Type B pancreatic cell (in vitro differentiated cells): ENCODE measurements around the gene ZC3H18. TPM values are rescaled to one million over a fixed set of nuclear protein-coding genes. Genes with fewer than 3 reads are reported as not detected.

Source experiments
- DNase-seq: peaks from one replicate; pipeline ENCODE4 v3.0.0; 2021; ENCODE audit warnings: mixed read lengths; ENCODE audit not compliant: unreplicated experiment; ENCODE audit errors: extremely low spot score
- H3K27ac Mint-ChIP-seq: 2 replicates; pipeline ENCODE4 v1.8.0; 2021; ENCODE audit warnings: mild to moderate bottlenecking, mixed read lengths
- H3K27me3 Mint-ChIP-seq: 2 replicates; pipeline ENCODE4 v1.8.0; 2021; ENCODE audit warnings: mixed read lengths
- H3K36me3 Mint-ChIP-seq: 2 replicates; pipeline ENCODE4 v1.8.0; 2021; ENCODE audit warnings: mixed read lengths
- H3K4me1 Mint-ChIP-seq: one replicate; pipeline ENCODE4 v1.8.0; 2021; ENCODE audit warnings: mixed read lengths; ENCODE audit not compliant: unreplicated experiment
- H3K4me3 Mint-ChIP-seq: 2 replicates; pipeline ENCODE4 v1.8.0; 2021; ENCODE audit warnings: mild to moderate bottlenecking, mixed read lengths
- H3K9me3 Mint-ChIP-seq: 2 replicates; pipeline ENCODE4 v1.8.0; 2021; ENCODE audit warnings: mixed read lengths
- CTCF ChIP-seq: fragments of 200-600 bp; sonication (generic); conservative IDR thresholded peaks from 2 replicates; pipeline ENCODE4 v1.5.0; 2021; ENCODE audit warnings: antibody characterized with exemption, mild to moderate bottlenecking
- total RNA-seq: library from RNA; stranded (reverse); gene quantifications from 2 replicates; pipeline ENCODE4 v1.2.1, GENCODE V29; 2021; ENCODE audit warnings: low replicate concordance

The ZC3H18 gene
- total RNA-seq, 1 donor from 2014 or later: 70.2 TPM

GRCh38 chr16:88593910-88594309 is 23.7 kb downstream of the ZC3H18 start:
- H3K9me3 Mint-ChIP-seq: no peaks in the 10 kb centered on the region
- no peaks in the 10 kb centered on the region for H3K4me1 Mint-ChIP-seq
- no peak for DNase-seq
- H3K27me3 Mint-ChIP-seq: no peaks in the 10 kb centered on the region
- no peak for TF ChIP-seq CTCF
- H3K27ac Mint-ChIP-seq: no peak overlapping the region
- peaks cover 20% of the 10 kb centered on the region for H3K36me3 Mint-ChIP-seq
- H3K4me3 Mint-ChIP-seq: no peak overlapping the region

- Mint-ChIP-seq H3K27ac (no peak overlapping the region), H3K27me3 (no peaks in the 10 kb centered on the region), H3K9me3 (no peaks in the 10 kb centered on the region), H3K4me3 (no peak overlapping the region), H3K4me1 (no peaks in the 10 kb centered on the region), H3K36me3 (peaks cover 14% of the 10 kb centered on the region)
- no peak for TF ChIP-seq CTCF
- no peak for DNase-seq
Measured at GRCh38 chr16:88595101-88595500, 24.9 kb downstream of the ZC3H18 start.

DNA sequence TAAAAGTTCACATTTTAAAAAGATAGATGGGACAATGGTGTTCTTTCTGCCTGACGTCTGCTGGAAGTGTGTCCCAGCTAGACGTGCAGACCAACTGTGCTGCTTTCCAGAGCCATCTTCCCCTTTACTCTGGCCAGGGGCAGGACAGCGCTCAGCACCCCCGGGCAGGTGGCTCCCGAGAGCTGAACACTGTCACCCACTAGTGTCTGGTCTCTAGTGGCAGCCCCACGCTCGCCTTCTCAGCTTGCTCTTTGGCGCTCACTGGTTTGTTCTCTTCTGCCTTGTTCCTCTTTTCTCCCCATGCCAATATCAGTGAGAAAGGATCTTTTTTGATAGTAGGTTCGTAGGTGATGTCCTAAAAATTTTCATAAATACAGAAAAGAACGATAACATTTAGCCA is 25.7 kb downstream of the ZC3H18 start:
- Mint-ChIP-seq H3K4me1 (no peaks in the 10 kb centered on the region), H3K9me3 (no peaks in the 10 kb centered on the region), H3K27me3 (no peaks in the 10 kb centered on the region), H3K36me3 (peaks cover 14% of the 10 kb centered on the region), H3K4me3 (no peak overlapping the region), H3K27ac (no peak overlapping the region)
- DNase-seq: no peak
- no peak for TF ChIP-seq CTCF

DNA sequence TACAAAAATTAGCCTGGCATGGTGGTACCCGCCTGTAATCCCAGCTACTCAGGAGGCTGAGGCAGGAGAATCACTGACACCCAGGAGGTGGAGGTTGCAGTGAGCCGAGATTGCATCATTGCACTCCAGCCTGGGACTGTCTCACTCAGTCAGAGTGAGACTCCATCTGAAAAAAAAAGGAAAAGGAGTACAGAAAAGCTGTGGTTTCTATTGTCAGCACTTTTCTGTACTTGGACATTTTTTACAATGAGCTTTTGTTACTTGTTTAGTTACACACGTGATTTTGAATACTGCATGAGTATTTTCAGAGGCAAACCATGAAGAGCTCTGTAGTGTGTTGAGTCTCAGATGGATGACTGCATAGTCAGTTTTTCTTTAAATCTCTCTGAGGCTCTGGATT is 26.3 kb downstream of the ZC3H18 start:
- TF ChIP-seq CTCF: no peak
- Mint-ChIP-seq H3K36me3 (peaks cover 14% of the 10 kb centered on the region), H3K4me3 (no peak overlapping the region), H3K27me3 (no peaks in the 10 kb centered on the region), H3K9me3 (no peaks in the 10 kb centered on the region), H3K4me1 (no peaks in the 10 kb centered on the region), H3K27ac (no peak overlapping the region)
- no peak for DNase-seq

GRCh38 chr16:88597856-88598491 is 27.8 kb downstream of the ZC3H18 start:
- H3K36me3 Mint-ChIP-seq: peaks cover 14% of the 10 kb centered on the region
- H3K4me1 Mint-ChIP-seq: no peaks in the 10 kb centered on the region
- DNase-seq: no peak
- TF ChIP-seq CTCF: no peak
- H3K27ac Mint-ChIP-seq: no peak overlapping the region
- no peaks in the 10 kb centered on the region for H3K9me3 Mint-ChIP-seq
- no peaks in the 10 kb centered on the region for H3K27me3 Mint-ChIP-seq
- H3K4me3 Mint-ChIP-seq: no peak overlapping the region
